Retina (tissue), 1 donor: ENCODE results near the gene TRMU.

ENCODE experiments used
- DNase-seq: peaks from one replicate; pipeline ENCODE4 v3.0.0-alpha.2; 2016

TRMU gene

DNA sequence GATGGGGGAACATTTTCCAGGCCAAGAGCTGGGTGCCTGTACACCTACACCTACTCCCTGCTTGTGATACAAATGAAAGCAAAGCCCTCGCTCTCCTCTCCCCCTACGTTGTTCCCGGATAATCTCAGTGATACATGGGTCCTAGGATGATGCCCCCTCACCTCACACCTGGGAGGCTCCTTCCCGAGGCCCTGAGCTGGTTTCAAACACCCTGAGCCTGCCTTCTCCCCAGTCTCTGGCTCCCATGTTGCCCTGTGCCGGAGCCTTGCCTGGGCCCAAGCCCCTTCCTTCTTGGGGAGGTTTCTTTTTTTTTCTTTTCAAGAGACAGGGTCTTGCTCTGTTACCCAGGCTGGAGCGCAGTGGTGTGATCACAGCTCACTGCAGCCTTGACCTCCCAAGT, 23.3 kb downstream of the TRMU start:
- no peak for DNase-seq

DNA sequence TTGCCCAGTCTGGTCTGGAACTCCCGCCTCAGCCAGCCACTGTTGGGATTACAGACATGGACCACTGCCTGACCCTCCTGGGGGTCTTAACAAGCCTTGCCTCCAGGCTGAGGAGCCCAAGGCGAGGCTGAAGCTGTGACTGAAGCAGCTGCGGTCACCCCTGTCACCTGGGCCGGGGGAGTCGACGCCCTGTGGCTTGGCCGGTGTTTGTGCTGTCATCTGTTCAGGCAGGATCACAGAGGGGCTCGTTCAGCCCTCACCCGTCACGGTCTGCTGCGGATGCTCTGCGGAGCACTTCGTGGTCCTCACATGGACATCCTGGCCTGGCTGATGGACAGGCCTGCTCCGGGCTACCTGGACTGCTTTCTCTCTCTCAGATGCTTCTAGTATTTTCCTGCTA, 23.8 kb downstream of the TRMU start:
- DNase-seq: no peak

DNA sequence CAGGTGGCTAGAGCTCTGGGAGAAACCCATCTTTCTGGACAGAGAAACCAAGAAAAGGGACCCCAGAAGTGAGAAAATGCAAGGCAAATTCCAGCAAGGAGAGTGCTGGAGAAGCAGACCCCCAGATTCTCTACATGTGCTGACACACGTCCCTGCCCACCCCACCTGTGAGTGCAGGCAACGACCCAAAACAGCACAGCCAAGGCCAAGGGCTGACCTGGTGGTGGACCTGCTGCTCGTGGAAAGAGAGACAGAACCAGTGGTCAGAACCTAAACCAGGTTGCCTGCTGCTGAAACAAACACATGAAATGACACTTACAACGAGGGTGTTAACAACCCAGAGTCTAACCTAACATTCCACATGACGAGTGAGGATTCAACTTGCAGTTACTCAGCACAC, 24.6 kb downstream of the TRMU start:
- DNase-seq: no peak

- DNase-seq: no peak
Measured at GRCh38 chr22:46360891-46361290, 25.4 kb downstream of the TRMU start.

DNA sequence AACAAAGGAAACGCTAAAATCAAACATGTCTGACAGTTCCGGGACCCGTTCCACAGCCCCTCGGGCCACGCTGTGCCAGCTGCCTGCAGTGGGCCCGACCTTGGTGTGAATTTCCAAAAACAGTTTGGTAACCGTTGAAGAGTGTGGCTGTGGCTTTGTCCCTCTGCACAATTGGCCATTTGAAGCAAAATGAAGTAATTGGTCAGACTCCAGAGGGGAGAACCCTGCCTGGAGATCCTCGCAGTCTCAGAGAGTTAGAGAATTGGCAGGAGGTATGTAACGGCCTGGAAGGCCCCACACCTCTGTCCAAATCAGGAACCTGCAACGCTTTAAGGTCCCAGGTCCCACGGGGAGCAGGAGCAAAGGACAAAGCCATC, 26.3 kb downstream of the TRMU start:
- DNase-seq: no peak

DNA sequence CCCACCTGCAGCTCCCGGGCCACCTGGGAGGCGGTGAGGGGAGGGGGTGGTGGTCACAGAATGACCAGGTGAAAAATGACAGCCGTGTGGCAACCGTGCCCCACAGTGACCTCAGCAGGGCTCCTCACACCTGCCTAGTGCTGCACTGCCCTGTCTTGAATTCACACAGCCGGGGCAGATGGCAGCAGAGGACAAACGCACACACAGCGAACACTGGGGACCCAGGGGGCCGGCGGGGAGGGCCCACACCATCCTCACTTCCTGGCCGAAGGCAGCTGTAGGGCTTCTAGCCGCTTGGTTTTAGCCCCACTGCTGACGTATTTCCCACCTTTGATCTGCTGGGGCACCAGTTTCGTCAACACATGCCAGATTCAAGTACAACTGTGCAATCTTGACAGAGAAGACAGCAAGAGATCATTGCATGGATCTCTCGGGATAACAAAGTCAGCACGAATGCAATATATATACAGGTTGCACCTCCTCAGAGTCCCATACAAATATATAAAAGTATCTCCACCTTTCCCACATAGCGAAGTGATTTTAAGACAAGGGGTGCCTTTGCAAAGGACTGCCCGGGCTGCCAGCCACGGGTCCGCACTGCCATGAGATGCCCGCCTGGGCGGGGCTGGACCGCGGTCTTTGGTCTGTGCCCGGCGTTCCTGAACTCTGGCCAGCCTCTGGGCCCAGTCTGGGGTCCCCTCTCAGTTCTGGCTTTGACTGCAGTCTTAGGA, 26.9 kb downstream of the TRMU start:
- DNase-seq: no peak

- no peak for DNase-seq
Measured at GRCh38 chr22:46362934-46363515, 27.5 kb downstream of the TRMU start.

GRCh38 chr22:46363611-46364321, 28.3 kb downstream of the TRMU start:
- DNase-seq: no peak

DNA sequence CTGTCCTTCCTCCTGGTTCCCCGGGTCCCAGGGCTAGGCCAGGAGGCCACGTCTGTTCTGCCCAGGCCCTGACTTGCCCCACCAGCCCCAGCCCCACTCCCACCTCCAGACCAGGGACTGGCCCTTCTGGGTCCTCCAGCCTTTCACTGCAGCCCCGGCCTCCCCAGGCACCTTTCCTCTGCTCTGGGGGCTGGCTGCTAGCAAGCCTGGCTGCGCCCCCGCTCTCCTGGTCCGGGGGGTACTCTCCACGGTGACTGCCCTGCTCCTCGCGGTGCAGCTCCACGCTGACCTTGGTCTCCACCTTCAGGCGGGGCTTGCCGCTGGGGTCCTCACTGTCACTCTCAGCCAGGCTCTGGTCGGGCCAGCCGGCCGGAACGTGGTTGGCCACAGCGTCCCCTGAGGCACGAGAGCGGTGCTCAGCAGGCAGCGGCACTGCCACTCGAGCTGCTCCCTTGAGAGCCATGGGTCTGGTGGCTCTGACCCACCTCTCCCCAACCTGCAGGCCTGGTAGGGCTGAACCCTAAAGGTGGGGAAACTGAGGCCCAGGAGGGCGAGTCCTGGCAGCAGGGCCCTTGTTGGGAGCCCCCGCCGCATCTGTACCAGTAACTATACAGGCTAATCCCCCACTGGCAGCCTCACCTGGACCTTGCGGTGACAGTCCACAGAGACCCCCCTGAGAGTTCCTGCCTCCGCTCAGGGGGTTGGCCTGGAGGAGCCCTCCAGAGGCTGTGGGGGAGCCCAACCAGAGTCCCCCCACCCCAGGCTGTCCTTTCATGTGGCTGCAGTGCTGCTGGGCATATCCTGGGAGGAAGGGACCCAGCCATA, 29.0 kb downstream of the TRMU start:
- DNase-seq: no peak

GRCh38 chr22:46365166-46365624, 29.7 kb downstream of the TRMU start:
- DNase-seq: no peak

DNA sequence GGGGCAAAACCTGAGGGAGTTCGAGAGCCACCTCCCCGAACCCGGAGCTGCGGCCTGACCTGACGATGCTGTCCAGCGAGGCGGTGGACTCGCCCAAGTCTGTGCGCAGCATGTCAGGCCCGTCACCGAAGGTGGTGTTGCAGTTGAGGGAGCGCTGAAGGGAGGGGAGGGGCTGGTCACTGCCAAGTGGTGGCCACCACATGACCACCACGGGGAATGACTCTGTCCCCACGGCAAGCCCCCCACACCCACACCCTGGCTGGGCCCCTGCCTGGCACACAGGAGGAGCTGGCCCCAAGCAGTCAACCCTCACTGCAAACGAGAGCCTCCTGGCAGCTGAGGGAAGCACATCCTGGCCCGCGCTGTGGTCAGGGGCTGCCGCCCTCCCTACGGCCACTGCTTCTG, 30.8 kb downstream of the TRMU start:
- DNase-seq: no peak

- DNase-seq: no peak
Measured at GRCh38 chr22:46366801-46367706, 31.5 kb downstream of the TRMU start.

- peak; percentile 67 for DNase-seq
Measured at GRCh38 chr22:46367707-46368191, 32.2 kb downstream of the TRMU start.

DNA sequence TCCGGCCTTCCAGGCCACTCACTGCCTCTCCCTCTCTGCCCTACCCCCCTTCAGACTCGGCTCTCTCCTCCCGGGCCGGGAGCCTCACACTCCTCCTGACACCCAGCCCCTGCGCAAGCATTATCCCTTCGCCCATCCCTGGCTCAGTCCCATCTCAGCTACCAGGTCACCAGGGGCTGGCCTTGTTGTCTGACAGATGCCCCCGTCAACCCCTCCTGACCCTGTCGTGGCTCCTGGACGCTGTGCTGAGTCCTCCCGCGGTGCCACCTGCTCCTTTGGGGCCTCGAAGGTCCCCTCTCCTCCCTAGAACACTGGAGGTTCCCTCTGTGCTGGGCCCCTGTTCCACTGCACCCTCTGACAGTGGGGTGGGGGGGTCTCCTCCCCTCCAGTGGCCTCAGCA, 32.9 kb downstream of the TRMU start:
- DNase-seq: no peak

DNA sequence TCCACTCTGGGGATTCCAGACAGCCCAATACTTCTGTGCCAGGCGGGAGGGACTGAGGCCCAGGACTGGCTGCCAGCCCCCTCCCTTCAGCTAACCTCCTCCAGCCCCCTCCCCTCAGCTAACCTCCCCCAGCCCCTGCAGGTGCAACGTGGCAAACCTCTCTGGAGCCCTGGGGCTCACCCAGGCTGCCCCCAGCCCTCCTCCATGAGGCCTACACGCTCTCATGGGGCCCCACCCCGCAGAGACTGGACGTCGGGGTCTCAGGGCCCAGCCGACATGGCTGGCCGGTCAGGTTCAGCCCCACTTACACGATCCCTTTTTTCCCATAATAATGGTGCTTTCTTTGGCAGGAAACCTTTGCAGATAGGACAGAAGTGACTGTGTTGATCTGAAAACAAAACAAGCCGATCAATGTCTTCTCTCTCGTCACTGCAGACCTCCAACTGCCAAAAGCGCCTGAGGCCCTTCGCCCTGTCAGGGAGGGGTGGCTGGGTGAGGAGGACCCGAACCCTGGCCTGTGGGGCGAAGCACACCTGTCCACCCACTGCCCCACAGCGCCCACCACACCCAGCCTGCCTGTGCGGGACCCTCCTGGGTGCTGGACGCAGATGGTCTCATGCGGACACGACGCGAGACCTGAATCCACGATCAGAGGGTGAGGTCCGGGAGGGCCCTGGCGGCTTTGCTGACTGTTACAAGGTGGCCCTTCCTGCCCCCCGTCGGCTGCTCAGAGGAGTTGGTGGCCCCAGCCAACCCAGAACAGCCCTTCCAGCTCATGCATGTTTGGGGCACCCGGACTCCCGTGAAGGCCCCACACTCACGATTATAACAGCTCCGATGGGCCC, 33.6 kb downstream of the TRMU start:
- DNase-seq: no peak

DNA sequence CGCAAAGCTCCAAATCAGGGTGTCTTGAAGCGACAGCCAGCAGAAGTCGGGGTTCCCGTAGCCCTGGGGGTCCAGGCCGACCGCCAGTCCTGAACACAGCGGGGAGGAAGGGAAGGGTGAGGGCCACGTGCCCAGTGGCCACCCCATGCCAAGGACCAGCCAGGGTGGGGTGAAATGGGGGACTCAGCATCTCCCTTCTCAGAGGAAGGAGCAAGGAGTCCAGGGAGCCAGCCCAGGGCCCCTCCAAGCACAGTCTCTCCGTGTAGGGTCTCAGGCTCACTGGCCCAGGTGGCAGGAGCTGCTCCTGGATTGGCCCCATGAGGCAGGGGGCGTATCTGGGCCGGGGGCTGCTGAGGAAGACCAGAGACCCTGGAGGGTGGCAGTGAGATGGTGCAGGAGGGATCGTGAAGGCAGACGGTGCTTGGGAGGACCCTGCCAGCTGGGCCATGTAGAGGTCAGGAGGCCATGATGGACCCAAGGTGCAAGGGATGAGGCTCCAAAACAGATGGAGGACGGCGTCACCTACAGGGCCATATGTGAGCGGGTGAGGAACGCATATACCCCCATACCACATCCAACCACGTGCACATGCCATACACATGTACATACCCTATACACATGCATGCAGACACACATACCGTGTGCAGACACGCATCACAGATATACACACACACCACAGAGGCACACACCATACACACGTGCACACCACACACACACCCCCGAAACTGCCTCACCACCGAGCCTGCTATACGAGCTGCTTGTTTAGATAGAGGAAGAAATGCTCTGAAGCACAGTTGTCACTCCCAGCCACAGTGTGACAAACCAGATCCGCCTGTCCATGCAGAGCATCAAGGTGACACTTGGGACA, 34.4 kb downstream of the TRMU start:
- no peak for DNase-seq

DNA sequence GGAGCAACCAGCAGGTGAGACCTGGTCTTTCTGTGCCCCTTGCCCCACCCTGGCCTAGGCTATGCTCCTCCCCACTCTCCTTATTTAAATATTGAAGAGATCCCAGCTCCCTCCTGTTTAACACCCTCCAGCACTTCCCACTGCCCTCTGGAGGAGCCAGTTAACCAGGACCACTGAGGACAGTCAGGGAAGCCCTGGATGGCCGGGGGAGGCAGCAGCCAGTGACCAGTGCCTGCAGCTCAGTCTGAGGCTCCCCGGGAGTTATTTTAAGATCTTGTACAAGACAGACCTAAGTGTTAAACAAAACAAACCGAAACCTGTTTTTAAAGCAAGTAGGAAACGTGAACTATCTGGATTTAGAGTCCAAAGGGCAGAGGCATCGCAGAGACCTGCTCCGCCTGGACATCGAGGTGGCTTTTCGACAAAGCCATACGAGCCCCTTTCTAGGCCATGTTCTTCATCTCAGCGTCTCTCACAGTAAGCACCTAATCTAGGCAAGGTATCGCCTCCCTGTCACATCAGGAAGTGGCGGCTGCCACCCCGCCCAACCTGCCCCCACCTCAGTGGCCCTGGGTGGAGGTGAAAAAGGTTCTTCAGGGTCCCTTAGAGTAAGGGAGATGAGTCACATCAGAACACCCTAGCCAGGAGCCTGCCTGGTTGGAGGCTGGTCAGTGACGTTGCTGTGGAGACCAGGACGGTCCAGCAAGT, 35.2 kb downstream of the TRMU start:
- no peak for DNase-seq

- DNase-seq: no peak
Measured at GRCh38 chr22:46371623-46372226, 36.2 kb downstream of the TRMU start.

DNA sequence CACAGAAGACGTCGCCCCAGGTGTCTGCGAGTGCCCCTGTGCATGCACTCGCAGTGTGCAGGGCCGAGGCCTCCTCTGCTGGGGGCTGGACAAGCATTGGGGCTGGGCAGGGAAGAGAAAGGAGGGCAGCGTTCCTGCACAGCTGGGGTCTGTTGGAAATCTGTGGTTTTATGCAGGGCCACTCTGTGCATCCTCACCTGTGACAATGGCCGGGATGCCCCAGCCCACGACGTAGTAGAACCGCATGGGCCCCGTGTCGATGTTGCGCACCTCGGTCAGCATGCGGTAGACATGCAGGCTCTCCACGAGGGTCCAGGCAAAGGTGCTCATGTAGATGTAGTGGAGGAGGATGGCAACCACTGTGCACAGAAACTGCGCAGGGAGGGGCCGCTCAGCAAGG, 37.2 kb downstream of the TRMU start:
- no peak for DNase-seq
